HG02588 (cell line): Measurements from ENCODE around the gene CCL19.

Experiments
- ATAC-seq: cut with Tn5 transposase; IDR thresholded peaks from one replicate; pipeline ENCODE4 v1.9.1; 2021; ENCODE audit warnings: mild to moderate bottlenecking, moderate library complexity; ENCODE audit not compliant: unreplicated experiment

The CCL19 gene

DNA sequence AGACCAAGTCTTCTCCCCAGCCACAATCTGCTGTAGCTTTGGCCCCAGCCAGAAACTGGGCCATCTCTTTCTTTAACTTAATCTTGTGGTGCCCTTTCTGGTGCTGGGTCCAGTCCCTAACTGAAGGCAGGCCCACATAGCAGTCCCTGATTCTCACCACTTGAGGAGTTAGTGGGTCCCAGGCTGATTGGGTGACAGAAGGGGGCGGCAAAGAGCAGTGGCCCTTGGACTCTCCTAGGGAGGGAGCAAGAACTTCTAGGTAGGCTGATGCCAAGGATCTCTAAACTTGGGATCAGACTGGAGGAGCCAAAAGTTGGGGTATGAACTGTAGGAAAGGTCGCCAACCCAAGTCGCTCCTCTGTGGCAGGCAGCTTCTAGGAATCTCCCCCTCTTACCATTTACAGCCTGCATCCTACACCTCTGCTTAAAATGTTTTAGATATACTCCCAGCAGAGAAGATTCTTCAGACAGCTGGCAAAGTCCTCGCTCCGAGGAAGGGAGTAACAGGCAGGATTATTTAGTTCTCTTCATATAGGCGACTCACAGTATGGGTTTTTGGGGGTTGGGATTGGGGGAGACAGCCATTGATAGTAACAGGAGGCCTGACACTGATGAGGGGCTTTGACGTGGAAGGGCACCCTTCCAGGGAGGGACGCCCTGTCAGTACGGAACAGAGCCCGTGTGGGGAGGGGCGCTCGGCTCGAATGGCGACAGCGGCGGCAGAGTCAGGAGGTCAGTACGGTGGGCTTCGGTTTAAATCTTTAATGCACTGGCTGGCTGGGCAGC lies 26.6 kb downstream of the CCL19 start:
- ATAC-seq, result peak; percentile 62

DNA sequence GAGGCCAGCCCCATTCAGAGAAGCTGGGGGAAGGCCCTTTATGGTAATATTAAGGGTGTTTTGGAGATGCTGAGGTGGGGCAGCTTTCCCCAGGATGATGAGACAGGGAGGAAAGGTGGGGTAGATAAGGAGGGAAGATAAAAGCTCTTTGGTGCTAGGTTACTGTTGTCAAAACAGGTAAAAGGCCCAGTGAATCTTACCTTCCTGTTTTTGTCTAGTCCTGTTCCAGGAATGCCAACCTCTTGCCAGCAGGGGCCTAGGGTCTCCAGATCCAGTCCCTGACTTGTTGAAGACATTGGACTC lies 27.8 kb downstream of the CCL19 start:
- ATAC-seq, result no peak

DNA sequence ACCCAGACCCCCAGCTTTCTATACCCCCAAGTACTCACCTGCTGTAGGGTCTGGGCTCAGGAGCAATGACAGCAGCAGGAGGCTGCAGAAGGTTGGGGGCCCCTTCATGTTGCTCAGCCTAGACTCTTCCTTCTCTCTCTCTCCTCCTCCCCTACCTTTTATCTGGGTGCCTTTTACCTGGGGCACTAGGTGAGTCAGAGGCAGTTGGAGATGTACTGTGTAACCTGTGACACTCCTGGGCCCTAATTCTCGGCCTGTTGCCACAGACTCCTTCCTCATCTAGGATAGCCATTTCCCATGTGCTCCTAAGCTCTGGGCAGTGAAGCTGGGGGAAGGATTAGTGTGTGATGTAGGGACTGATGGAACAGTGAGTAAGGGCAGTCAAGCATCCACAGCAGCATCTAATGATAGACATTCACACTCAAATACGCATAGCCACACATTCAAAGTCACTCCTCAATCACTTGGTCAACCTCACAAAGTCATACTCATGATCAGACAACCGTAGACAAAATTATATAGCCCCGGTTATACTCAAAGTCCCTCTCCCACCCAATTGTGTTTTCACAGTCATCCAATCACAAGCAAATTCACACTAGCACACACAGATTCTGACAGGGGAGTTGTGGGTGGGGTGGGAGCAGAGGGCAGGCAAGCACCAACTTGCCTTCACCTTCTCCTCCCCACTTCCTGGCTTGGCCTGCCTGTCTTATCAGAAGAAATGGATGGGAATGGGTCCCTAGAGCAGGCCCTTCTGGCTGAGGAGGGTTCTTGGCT lies 28.4 kb downstream of the CCL19 start, which contains the start of gene CCL27:
Gene CCL27, minus strand, starts transcription at position 132 of the 777 bp plus-strand sequence. Its CDS starts 24 bp downstream, at position 108.
- ATAC-seq, result no peak

DNA sequence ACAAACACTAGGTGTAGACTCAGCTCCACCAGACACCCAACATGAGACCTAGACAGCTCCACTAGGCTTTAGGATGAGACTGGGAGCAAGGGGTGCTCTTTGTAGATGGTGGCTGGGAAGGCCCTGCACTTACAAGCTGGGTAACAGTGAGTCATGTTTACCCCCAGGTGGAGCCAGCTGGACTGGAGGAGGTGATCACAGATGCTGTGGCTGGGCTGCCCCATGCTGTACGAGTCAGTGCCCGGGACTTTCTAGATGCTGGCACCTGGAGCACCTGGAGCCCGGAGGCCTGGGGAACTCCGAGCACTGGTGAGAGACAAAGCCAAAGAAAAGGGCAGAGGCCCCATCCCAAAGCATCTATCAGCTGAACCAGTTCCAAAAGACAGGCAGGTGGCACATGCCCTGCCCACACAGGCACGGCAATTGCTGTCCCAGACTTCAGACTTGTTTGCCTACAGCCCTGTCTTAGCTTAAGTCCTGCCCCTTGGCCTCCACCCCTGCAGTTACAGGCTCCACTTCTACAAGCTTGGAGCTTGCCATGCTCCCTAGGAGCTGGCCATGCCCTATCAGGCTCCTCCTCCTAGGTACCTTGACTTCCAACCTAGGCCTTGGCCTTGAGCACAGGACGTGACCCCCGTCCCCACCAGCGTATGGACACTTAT lies 31.4 kb downstream of the CCL19 start:
- no peak for ATAC-seq

DNA sequence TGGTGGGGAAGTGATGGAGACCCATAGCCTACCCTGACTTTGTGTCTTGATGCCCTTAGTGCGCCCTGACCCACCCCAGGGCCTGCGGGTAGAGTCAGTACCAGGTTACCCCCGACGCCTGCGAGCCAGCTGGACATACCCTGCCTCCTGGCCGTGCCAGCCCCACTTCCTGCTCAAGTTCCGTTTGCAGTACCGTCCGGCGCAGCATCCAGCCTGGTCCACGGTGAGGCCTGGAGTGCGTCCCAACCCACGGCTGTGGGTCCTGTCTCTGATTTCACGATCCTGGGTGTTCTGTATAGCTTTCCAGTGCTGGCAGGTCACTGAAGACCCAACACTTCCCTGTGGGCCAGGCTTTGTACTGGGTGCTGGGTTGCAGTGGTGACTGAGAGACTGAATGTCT lies 32.6 kb downstream of the CCL19 start:
- no peak for ATAC-seq

DNA sequence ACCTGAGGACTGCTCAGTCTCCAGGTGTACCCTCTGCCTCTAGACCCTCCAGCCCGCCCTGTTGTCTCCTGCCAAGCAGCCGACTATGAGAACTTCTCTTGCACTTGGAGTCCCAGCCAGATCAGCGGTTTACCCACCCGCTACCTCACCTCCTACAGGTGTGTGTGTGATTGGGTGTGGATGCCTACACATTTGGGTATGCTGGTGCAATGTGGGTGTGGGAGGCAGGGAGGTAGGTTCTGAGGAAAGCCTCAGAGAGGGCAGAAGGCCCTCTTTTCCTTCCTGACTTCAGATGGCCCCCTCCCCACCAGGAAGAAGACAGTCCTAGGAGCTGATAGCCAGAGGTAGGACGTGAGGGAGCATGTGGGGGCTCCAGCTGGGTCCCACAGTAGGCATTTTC lies 34.1 kb downstream of the CCL19 start:
- ATAC-seq, result no peak

DNA sequence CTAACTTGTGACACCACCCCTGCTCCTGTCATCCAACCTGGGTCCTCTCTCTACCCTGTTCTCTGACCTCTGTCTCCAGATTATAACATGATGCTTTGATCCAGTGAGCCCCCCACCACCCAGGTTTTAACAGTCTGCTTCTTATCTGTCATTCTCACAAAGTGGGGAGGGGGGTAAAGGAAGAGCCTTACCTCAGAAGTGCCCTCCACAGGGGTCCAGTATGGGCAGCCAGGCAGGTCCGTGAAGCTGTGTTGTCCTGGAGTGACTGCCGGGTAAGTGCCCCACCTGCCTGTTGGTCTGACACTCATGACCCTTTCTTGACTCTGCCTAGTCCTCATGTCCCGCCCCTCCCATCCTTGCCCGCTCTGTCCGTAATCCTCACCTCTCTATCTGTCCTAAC lies 35.7 kb downstream of the CCL19 start:
- no peak for ATAC-seq

DNA sequence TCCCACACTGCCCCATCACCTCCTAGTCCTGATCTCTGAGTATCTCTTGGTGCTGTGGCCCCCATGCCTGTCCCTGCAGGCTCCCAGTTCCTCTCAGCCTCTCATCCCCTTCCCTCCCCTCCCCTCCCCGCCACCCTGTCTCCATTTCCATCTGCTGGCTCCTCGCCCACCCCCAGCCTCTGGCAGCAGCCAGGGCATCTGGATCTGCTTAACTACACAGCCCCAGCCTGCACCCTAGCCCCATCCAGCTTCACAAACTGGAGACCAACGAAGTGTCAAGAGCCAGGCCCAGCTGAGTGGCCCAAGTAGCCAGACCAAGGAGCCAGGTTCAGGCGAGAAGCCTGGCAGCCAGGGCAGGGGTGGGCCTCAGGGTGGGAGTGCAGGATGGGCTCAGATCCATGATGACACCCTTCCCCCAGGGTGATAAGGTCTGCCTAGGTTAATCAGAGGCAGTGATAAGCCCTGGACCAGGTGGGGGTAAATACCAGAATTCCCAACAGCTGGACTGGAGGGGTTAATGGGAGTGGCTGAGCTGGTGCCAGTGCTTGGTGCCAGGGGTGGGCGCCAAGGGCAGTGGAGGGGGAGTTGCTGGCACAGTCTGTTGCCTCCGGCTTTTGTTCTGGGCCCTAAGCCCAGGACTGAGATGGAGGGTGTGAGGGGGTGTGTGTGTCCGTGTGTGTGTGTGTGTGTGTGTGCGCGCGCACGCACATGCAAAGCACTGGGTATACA lies 36.6 kb downstream of the CCL19 start:
- ATAC-seq, result no peak

DNA sequence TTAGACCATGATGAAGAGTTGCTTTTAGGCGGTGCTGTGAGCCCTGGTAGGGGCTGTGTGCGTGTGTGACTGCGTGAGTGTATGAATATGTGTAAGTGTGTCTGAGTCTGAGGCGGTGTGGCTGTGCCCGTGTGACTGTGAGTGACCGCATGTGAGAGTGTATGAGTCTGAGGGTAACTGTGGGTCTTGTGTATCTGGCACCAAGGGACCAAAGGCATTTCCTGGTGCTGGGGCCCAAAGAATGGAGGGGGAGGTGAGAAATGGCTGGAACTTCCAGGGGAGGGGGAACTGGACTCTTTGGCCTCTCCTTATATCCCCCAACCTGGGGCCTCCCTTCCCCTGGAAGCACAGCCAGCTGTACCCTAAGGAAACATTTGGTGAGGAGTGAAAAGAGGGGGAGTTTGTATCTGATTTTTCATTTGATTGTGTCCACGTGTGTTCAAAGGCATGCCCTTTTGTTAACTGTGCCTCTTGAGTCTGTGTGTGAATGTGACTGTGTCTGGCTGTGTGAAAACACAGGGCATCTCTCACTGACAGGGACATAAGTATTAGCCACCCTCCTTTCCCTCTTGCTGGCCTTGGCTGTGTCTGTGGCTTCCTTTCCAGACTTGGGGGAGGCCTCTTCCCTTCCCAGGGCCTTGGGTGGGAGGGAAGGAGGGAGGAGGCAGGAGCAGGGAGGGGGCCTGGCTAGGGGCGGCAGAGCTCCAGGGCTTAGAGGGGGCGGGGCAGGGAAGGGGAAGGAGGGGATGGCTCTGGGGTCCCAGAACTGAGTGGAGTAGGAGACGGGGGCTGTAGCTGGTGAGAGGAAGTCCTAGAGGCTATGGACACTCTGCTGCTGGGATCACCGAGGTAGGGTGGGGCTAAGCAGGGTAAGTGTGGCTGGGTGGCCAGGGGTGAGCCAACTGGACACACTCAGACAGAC lies 37.7 kb downstream of the CCL19 start:
- ATAC-seq, result no peak

DNA sequence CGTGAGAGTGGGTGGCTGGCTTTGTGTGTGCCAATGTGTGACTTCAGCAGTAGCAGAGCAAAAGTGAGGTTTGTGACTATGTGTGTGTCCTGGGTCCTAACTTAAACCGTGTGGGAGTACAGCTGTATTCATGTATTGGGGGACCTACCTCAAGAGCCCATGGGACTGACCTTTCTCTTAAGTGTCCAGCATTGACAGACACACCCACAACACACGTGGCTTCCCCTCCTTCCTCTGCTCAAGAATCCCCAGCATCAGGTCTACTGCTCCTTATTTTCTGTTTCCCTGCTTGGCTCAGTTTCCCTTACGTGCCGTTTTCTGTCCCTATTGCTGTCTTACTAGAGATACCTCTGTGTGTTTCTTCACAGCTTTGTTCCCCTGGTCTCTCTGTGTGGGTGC lies 38.5 kb downstream of the CCL19 start:
- ATAC-seq, result no peak

DNA sequence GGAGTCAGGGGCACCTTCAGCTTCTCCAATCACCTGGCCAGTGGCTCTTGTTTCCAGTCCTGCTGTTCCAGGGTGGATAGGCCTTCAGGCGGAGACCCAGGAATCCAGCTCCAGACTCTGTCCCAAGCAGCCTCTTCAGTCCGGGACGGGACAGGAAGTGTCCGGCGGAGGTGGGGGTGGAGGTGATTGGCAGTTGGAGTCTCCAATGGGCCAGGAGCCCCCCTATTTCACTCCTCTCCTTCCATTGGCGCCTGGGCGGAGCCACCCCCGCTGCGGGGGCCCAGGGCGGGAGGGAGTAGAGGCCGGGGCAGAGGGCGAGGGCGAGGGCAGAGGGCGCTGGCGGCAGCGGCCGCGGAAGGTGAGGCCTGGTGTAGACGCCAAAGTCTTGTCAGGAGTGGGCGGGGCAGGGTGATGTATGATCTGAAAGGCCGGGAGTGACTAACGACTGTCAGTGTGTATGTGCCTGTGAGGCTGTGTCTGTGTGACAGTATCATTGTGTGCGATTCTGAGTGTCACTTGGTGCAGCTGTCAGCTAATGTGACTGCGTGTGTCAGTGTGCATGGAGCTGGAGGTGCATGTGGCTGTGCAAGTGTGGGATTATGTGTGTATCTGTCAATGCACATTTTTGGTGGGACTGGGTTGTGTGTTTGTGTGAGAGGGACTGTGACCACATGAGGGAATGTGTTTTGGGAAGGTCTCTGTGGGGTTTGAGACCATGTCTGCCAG lies 39.0 kb downstream of the CCL19 start, which contains the start of gene IL11RA:
Gene IL11RA, plus strand, starts transcription at position 310 of the 726 bp plus-strand sequence. CDS start 3,033 bp downstream, outside the sequence.
- ATAC-seq, result no peak

DNA sequence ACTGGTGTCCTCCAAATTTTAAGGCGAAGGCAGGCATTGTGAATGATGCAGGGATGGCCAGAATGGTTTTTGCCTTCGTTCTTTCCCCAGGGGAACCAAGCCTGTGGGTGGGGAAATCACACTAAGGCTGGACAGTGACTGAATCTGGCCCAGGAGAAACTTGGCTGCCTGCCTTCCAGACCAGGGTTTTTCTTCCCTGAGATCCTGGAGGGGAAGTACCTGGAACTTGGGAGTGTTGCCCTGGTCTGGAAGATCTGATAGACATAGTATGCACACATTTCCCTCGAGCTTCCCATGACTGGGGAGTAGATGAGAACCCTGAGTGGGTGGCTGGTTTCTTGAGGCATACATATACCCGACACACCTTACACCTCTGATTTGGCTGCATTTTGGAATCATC lies 39.8 kb downstream of the CCL19 start:
- ATAC-seq, result no peak

DNA sequence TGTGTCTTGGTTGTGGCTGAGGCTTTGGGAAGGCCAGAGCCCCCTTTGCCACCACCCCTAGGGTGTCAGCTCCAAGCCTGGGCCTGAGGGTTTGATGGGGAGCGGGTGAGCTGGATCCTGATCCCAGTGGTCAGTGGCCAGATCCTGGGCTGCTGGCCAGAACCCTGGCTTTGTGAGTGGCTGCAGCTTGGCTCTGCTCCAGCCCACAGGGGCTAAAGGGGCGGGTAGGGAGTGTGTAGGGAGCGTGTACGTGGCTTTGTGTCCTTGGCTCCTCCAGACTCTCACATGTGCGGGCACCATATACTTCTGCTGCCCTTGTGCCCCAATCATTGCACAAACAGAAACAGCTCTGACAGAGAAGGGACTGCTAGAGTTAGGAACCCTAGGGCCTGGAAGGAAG lies 40.3 kb downstream of the CCL19 start:
- ATAC-seq, result no peak

DNA sequence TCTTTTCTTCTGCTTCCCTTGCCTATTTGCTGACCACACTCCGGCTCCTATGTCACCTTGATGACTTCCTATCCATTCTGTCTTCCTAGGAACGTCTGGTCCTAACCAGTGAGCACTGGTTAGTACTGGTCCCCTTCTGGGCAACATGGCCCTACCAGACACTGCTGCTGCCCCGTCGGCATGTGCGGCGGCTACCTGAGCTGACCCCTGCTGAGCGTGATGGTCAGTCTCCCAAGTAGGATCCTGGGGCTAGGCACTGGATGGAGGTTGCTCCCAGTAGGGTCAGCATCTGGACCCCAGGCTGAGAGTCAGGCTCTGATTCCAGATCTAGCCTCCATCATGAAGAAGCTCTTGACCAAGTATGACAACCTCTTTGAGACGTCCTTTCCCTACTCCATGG lies 42.4 kb downstream of the CCL19 start:
- no peak for ATAC-seq

DNA sequence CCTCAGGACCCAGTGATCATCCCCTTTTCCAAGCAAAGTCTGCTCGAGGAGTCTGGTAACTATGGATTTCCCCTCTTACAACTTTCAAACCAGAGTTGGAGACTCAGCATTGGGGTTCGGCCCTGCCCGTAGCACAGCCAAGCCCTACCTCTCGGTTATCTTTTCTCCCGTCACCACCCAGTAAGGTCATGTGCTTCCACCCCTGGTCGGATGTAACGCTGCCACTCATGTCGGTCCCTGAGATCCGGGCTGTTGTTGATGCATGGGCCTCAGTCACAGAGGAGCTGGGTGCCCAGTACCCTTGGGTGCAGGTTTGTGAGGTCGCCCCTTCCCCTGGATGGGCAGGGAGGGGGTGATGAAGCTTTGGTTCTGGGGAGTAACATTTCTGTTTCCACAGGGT lies 43.4 kb downstream of the CCL19 start:
- no peak for ATAC-seq

DNA sequence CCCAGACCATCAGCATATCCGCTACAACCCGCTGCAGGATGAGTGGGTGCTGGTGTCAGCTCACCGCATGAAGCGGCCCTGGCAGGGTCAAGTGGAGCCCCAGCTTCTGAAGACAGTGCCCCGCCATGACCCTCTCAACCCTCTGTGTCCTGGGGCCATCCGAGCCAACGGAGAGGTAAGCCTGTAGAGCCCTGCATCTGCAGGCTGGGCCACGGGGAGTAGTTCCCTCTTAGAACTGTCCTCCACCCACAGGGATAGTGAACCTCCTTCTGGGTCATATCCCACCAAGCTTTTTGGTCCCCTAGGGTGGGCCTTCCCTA lies 44.0 kb downstream of the CCL19 start:
- no peak for ATAC-seq

DNA sequence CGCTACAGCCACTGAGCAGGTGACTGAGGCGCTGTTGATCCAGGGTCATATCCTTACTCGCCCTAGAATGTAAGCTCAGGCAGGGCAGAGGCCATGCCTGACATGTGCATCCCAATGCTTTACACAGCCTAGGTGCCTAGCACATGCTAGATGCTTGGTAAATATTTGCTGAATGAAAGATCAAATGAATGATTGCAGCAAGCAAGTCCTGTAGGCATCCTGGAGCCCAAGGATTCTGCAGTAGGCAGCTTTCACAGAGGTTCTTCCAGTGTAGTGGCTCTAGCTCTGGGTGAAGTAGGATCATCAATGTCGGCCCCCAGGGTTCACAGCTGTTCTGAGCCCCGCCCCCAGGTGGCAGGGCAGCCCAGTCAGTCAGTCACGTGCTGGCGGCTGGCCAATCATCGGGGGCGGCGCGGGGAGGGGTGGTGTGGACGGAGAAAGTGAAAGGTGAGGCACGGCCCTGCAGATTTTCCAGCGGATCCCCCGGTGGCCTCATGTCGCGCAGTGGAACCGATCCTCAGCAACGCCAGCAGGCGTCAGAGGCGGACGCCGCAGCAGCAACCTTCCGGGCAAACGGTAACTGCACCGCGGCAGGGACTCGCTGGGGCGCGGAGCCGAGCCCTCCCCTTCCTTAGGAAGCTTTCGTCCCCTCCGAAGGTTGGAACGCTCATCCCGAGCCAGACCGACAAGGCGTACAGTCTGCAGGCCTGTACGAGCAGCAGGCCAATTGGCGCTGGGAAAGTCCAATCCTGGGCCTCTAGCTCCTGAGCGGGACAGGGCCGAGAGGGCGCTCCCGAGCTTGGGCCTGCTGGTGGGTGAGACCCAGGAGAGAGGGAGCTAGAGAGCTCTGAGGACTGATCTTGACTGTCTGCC lies 44.6 kb downstream of the CCL19 start, which contains the start of gene GALT:
Gene GALT, plus strand, starts transcription at position 465 of the 873 bp plus-strand sequence. Its CDS starts 30 bp downstream, at position 495.
- ATAC-seq, result peak; percentile 84

DNA sequence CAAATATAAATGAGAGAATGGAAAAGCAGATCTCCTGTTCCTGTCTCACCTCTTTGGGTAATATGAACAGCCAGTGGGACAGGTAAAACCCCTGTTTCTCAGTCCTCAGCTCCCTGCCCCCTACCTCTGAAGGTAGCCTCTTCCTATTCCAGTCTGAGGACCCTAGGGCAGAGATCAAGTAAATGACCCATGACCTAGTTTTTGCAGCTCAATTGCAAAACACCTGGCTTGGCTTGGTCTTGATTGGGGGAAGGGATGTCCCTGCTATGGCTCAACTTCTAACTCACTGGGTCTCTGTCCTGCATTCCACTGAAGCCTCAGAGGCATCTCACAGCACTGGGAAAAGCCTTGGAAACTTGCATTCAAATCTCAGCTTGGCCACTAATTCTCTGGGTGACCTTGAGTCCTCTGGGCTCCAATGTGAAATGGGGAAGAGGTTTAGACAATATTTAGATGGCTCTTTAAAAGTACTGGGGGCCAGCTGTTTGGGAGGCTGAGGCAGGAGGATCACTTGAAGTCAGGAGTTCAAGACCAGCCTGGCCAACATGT lies 46.2 kb downstream of the CCL19 start:
- ATAC-seq, result no peak
